HepG2 (cell line): ENCODE results near the gene HEPHL1. TPM values are rescaled to one million over a fixed set of nuclear protein-coding genes. Genes with fewer than 3 reads are reported as not detected.

ENCODE experiments used
- ELF4 ChIP-seq: sonication (generic); formaldehyde crosslinking; IDR thresholded peaks from 2 replicates; pipeline ENCODE4 v1.5.0; 2020; ENCODE audit warnings: missing genetic modification reagents, mild to moderate bottlenecking, moderate library complexity, borderline replicate concordance
- KDM6A ChIP-seq: IDR thresholded peaks from 2 replicates; pipeline ENCODE4 v1.6.1; 2016; ENCODE audit warnings: low read depth
- KLF15 ChIP-seq: sonication (generic); formaldehyde crosslinking; IDR thresholded peaks from 2 replicates; pipeline ENCODE4 v1.8.1; 2023; ENCODE audit warnings: borderline replicate concordance, mild to moderate bottlenecking, inconsistent platforms, missing genetic modification reagents, mixed read lengths
- NFKBIZ ChIP-seq: IDR thresholded peaks from 2 replicates; pipeline ENCODE4 v1.6.1; 2018; ENCODE audit warnings: missing genetic modification reagents, missing compliant biosample characterization
- POLR2A ChIP-seq, 2 experiments: IDR thresholded peaks; 2 replicates each; pipeline ENCODE4 v1.6.1; 2011; ENCODE audit warnings: low read depth in 2 of 2, low read length in 2 of 2, mild to moderate bottlenecking in 1 of 2, moderate library complexity in 1 of 2; ENCODE audit not compliant: insufficient read depth in 1 of 2
- TBX2 ChIP-seq: sonication (generic); formaldehyde crosslinking; IDR thresholded peaks from 2 replicates; pipeline ENCODE4 v1.5.0; 2020; ENCODE audit warnings: missing genetic modification reagents, mild to moderate bottlenecking, borderline replicate concordance
- ZC3H13 ChIP-seq: sonication (generic); formaldehyde crosslinking; IDR thresholded peaks from 2 replicates; pipeline ENCODE4 v1.8.1; 2023; ENCODE audit warnings: mild to moderate bottlenecking, missing genetic modification reagents, moderate library complexity
- ZFAT ChIP-seq: sonication (generic); formaldehyde crosslinking; conservative IDR thresholded peaks from 2 replicates; pipeline ENCODE4 v1.8.1; 2023; ENCODE audit warnings: missing genetic modification reagents, inconsistent platforms
- ZNF124 ChIP-seq: sonication (generic); formaldehyde crosslinking; IDR thresholded peaks from 2 replicates; pipeline ENCODE4 v1.4.0; 2020; ENCODE audit warnings: missing genetic modification reagents
- ZNF20 ChIP-seq: sonication (generic); formaldehyde crosslinking; IDR thresholded peaks from 2 replicates; pipeline ENCODE4 v1.4.0; 2020; ENCODE audit warnings: mild to moderate bottlenecking, moderate library complexity, missing genetic modification reagents
- ZNF230 ChIP-seq: sonication (generic); formaldehyde crosslinking; IDR thresholded peaks from 2 replicates; pipeline ENCODE4 v1.4.0; 2020; ENCODE audit warnings: mild to moderate bottlenecking, missing genetic modification reagents
- ZNF878 ChIP-seq: sonication (generic); formaldehyde crosslinking; IDR thresholded peaks from 2 replicates; pipeline ENCODE4 v1.8.1; 2023; ENCODE audit warnings: mild to moderate bottlenecking, missing genetic modification reagents, moderate library complexity
- ZSCAN12 ChIP-seq: sonication (generic); formaldehyde crosslinking; IDR thresholded peaks from 2 replicates; pipeline ENCODE4 v1.9.0; 2021; ENCODE audit warnings: mild to moderate bottlenecking, missing genetic modification reagents
- polyA plus RNA-seq, 8 experiments: library from polyadenylated mRNA; depleted of rRNA in 3 of 8; stranded (reverse) in 7 of 8; unstranded in 1 of 8; fragments of >200 nt; fragmentation: Illumina TruSeq in 4 of 8; extraction: Trizol in 4 of 8; gene quantifications; 2 replicates each; pipeline versions ENCODE4 v1.2.1 to v1.2.3, GENCODE V29; 2011 to 2016; ENCODE audit warnings: low read depth in 4 of 8, missing spikeins in 1 of 8, mixed read lengths in 1 of 8; ENCODE audit not compliant: insufficient read depth in 1 of 8
- total RNA-seq, 5 experiments: library from RNA; depleted of rRNA; stranded (reverse); fragments of >200 nt; fragmentation: Illumina TruSeq; extraction: Trizol; gene quantifications; 2 replicates each; pipeline ENCODE4 v1.2.3, GENCODE V29; 2016; ENCODE audit warnings: low read depth in 1 of 5
- TF ChIP-seq, protein P1 (sequence below): sonication (generic); formaldehyde crosslinking; IDR thresholded peaks from 2 replicates; pipeline ENCODE4 v1.5.0; 2020; ENCODE audit warnings: mild to moderate bottlenecking, low read depth, missing genetic modification reagents, borderline replicate concordance
- TF ChIP-seq, protein P2 (sequence below): sonication (generic); formaldehyde crosslinking; IDR thresholded peaks from 2 replicates; pipeline ENCODE4 v1.4.0; 2020; ENCODE audit warnings: mild to moderate bottlenecking, missing genetic modification reagents
- TF ChIP-seq, protein P3 (sequence below): sonication (generic); formaldehyde crosslinking; conservative IDR thresholded peaks from 2 replicates; pipeline ENCODE4 v1.4.0; 2020; ENCODE audit warnings: missing genetic modification reagents
- TF ChIP-seq, protein P4 (sequence below): sonication (generic); formaldehyde crosslinking; IDR thresholded peaks from 2 replicates; pipeline ENCODE4 v1.4.0; 2020; ENCODE audit warnings: missing genetic modification reagents, low read depth, mild to moderate bottlenecking, borderline replicate concordance
- TF ChIP-seq, protein P5 (sequence below): sonication (generic); formaldehyde crosslinking; IDR thresholded peaks from 2 replicates; pipeline ENCODE4 v1.4.0; 2020; ENCODE audit warnings: low read depth, mild to moderate bottlenecking, missing genetic modification reagents

The HEPHL1 gene
- total and polyA plus RNA-seq, 2 of the 13 experiments (the other 11 are each of a cell fraction or from before 2014, with no cell fraction given) = 0.04 to 0.05 TPM

DNA sequence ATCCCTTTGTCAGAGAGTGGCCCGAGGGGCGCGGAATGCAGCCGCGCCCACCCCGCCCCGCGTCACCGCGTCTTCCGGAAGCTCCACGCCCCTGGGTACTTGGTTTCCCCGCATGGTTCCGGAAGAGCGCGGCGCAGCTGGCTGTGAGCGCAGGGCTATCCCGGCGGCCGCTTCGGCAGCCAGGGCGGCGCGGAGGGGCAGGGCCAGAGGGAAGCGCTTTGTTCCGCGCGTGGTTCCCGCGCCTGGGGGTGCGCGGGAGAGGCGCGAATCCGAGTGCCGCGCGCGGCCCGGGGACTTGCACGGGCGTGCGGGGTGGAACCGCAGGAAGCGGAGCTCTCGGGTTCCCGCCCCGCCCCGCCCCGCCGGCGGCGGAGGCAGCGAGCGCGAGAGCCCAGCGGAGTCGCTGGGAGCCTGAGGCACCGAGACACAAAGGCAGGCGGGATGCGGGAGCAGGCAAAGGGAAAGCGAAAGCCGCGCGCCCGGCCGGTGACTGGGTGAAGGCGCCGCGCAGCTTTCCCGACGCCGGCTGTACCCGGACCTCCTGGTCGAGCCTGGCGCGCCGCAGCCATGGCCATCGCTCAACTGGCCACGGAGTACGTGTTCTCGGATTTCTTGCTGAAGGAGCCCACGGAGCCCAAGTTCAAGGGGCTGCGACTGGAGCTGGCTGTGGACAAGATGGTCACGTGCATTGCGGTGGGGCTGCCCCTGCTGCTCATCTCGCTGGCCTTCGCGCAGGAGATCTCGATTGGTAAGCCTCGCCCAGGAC is 107.8 kb downstream of the HEPHL1 start, which contains the start of gene PANX1 (continued):
- TF ChIP-seq, protein P1, sequence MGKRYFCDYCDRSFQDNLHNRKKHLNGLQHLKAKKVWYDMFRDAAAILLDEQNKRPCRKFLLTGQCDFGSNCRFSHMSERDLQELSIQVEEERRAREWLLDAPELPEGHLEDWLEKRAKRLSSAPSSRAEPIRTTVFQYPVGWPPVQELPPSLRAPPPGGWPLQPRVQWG (CRISPR knock-in tag) = no peak
- TF ChIP-seq TBX2 (CRISPR knock-in tag) (peak; percentile 57), ZSCAN12 (CRISPR knock-in tag) (peak; percentile 84), ZNF230 (CRISPR knock-in tag) (no peak), ZC3H13 (CRISPR knock-in tag) (peak; percentile 73; the same call in 1 of the 2 replicates), ZNF124 (CRISPR knock-in tag) (no peak; the same call in 1 of the 2 replicates), ZNF20 (no peak), POLR2A (IDR thresholded peaks at IDR 0.05; ENCODE audit: insufficient read depth in 1 of 2, low read depth in 2 of 2, low read length in 2 of 2) (peak; percentile 57 to 74), KDM6A (CRISPR knock-in tag) (no peak), NFKBIZ (no peak), KLF15 (0 out of 2 replicates have a peak, but pooled peaks have one; percentile 33), ZNF878 (CRISPR knock-in tag) (peak; percentile 69), ZFAT (CRISPR knock-in tag) (peak; percentile 81; the same call in 1 of the 2 replicates), ELF4 (CRISPR knock-in tag) (peak; percentile 8)
- TF ChIP-seq, protein P2, sequence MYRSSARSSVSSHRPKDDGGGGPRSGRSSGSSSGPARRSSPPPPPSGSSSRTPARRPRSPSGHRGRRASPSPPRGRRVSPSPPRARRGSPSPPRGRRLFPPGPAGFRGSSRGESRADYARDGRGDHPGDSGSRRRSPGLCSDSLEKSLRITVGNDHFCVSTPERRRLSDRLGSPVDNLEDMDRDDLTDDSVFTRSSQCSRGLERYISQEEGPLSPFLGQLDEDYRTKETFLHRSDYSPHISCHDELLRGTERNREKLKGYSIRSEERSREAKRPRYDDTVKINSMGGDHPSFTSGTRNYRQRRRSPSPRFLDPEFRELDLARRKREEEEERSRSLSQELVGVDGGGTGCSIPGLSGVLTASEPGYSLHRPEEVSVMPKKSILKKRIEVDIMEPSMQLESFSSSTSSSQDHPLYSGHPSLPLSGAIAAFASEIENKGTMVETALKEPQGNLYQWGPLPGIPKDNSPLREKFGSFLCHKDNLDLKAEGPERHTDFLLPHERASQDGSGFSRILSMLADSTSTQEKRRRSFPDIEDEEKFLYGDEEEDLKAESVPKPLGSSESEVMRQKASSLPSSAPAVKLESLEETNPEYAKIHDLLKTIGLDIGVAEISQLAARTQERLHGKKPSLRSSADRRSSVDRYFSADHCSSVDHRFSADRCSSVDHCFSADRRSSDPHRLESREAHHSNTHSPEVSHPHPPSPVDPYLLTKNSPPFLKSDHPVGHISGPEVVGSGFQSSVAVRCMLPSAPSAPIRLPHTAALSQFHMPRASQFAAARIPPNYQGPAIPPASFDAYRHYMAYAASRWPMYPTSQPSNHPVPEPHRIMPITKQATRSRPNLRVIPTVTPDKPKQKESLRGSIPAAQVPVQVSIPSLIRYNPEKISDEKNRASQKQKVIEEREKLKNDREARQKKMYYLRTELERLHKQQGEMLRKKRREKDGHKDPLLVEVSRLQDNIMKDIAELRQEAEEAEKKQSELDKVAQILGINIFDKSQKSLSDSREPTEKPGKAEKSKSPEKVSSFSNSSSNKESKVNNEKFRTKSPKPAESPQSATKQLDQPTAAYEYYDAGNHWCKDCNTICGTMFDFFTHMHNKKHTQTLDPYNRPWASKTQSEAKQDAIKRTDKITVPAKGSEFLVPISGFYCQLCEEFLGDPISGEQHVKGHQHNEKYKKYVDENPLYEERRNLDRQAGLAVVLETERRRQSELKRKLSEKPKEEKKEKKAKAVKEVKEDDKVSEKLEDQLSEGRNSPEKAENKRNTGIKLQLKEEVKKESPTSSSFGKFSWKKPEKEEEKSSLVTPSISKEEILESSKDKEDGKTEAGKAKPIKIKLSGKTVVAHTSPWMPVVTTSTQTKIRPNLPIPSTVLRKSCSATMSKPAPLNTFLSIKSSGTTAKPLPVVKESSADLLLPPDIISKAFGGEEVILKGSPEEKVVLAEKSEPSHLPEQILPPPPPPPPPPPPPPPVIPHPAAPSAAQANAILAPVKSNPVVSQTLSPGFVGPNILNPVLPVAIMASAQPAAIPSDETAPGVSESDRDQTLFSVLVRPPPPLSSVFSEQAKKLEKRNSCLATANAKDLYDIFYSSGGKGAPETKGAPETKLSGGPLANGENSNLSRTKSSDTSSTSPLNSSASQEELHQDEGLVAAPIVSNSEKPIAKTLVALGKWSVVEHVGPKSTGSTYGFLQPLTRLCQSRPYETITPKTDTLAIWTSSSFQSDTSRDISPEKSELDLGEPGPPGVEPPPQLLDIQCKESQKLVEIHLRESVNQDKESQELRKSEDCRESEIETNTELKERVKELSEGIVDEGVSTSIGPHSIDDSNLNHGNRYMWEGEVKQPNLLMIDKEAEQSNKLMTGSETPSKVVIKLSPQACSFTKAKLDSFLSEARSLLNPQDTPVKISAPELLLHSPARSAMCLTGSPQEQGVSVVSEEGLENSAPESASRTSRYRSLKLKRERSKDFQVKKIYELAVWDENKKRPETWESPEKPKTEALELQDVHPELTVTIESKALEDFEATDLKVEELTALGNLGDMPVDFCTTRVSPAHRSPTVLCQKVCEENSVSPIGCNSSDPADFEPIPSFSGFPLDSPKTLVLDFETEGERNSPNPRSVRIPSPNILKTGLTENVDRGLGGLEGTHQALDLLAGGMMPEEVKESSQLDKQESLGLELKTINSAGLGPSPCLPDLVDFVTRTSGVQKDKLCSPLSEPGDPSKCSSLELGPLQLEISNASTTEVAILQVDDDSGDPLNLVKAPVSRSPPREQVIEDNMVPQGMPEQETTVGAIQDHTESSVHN = no peak
- TF ChIP-seq, protein P3, sequence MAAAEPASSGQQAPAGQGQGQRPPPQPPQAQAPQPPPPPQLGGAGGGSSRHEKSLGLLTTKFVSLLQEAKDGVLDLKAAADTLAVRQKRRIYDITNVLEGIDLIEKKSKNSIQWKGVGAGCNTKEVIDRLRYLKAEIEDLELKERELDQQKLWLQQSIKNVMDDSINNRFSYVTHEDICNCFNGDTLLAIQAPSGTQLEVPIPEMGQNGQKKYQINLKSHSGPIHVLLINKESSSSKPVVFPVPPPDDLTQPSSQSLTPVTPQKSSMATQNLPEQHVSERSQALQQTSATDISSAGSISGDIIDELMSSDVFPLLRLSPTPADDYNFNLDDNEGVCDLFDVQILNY = peak; percentile 16
- TF ChIP-seq, protein P4, sequence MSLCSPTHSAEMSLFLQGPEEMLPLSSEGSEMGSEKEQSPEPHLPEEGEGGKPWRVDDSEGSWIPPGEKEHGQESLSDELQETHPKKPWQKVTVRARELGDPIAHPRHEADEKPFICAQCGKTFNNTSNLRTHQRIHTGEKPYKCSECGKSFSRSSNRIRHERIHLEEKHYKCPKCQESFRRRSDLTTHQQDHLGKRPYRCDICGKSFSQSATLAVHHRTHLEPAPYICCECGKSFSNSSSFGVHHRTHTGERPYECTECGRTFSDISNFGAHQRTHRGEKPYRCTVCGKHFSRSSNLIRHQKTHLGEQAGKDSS (CRISPR knock-in tag) = no peak
- TF ChIP-seq, protein P5, sequence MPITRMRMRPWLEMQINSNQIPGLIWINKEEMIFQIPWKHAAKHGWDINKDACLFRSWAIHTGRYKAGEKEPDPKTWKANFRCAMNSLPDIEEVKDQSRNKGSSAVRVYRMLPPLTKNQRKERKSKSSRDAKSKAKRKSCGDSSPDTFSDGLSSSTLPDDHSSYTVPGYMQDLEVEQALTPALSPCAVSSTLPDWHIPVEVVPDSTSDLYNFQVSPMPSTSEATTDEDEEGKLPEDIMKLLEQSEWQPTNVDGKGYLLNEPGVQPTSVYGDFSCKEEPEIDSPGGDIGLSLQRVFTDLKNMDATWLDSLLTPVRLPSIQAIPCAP = 0 out of 2 replicates have a peak, but pooled peaks have one; percentile 67
